Ovary (tissue), 3 donors: ENCODE results near the gene VSIG10L2.

Source experiments
- CTCF ChIP-seq, 3 donors: fragments of 450-650 bp in 2 of 3; fragments of 200-600 bp in 1 of 3; IDR thresholded peaks; one replicate each; pipeline versions ENCODE4 v1.5.1 to v1.8.0; 2016 to 2022; ENCODE audit warnings: antibody characterized with exemption in 3 of 3, mild to moderate bottlenecking in 1 of 3
- POLR2A ChIP-seq: fragments of 450-650 bp; IDR thresholded peaks from one replicate; pipeline ENCODE4 v1.6.1; 2017; ENCODE audit warnings: antibody characterized with exemption, mild to moderate bottlenecking, moderate library complexity
- donor health status: DM: no; HTN: no; CAD: no.

GRCh38 chr11:125979511-125979910 lies 33.7 kb downstream of the VSIG10L2 start:
- TF ChIP-seq POLR2A (no peak), CTCF (IDR thresholded peaks at IDR 0.05) (no peak)
